SU-DHL-6 (cell line): ENCODE data around the gene C11orf97.

ENCODE experiments used
- H2AFZ ChIP-seq: fragments of 200-600 bp; sonication (generic); 2 replicates; pipeline ENCODE4 v1.6.1; 2014; ENCODE audit warnings: low read depth, mild to moderate bottlenecking, moderate library complexity, mixed read lengths, antibody characterized with exemption, low read length; ENCODE audit not compliant: severe bottlenecking
- H3F3A ChIP-seq: fragments of 200-600 bp; shearing (Covaris generic); 2 replicates; pipeline ENCODE4 v1.6.0; 2016; ENCODE audit warnings: antibody characterized with exemption, mild to moderate bottlenecking; ENCODE audit not compliant: insufficient read depth
- H3K27ac ChIP-seq: fragments of 200-600 bp; sonication (generic); 2 replicates; pipeline ENCODE4 v1.5.1; 2016; ENCODE audit warnings: low read depth, mild to moderate bottlenecking, low read length, moderate library complexity, mixed read lengths
- H3K27me3 ChIP-seq: fragments of 200-600 bp; sonication (generic), shearing (Covaris generic); 2 replicates; pipeline ENCODE4 v1.6.0; 2014; ENCODE audit warnings: mild to moderate bottlenecking, low read length
- H3K36me3 ChIP-seq: fragments of 200-600 bp; sonication (generic); 2 replicates; pipeline ENCODE4 v1.6.1; 2014; ENCODE audit warnings: mild to moderate bottlenecking, low read length, mixed read lengths
- H3K4me2 ChIP-seq: fragments of 300-600, 200-600 bp; shearing (Covaris generic), sonication (generic); 2 replicates; pipeline ENCODE4 v1.6.0; 2014; ENCODE audit warnings: low read length, low read depth, mild to moderate bottlenecking; ENCODE audit not compliant: poor library complexity, severe bottlenecking
- H3K4me3 ChIP-seq: fragments of 200-600 bp; sonication (generic); 2 replicates; pipeline ENCODE4 v1.5.1; 2014; ENCODE audit warnings: antibody characterized with exemption, low read length, mild to moderate bottlenecking, mixed read lengths; ENCODE audit not compliant: insufficient read depth, poor library complexity, severe bottlenecking
- H3K79me2 ChIP-seq: fragments of 200-600 bp; sonication (generic); 2 replicates; pipeline ENCODE4 v1.6.1; 2014; ENCODE audit warnings: mild to moderate bottlenecking, low read length, moderate library complexity; ENCODE audit not compliant: insufficient read depth
- H3K9ac ChIP-seq: fragments of 200-600 bp; sonication (generic); 2 replicates; pipeline ENCODE4 v1.7.0; 2014; ENCODE audit warnings: mild to moderate bottlenecking, low read length
- H3K9me2 ChIP-seq: fragments of 200-600 bp; sonication (generic); replicated peaks from 2 replicates; pipeline ENCODE4 v1.6.1; 2014; ENCODE audit warnings: low read length; ENCODE audit not compliant: insufficient read depth
- H3K9me3 ChIP-seq: fragments of 200-600 bp; sonication (generic); 2 replicates; pipeline ENCODE4 v1.6.1; 2014; ENCODE audit warnings: low read length, mixed read lengths; ENCODE audit not compliant: insufficient read depth
- H4K20me1 ChIP-seq: fragments of 200-600 bp; sonication (generic); 2 replicates; pipeline ENCODE4 v1.6.1; 2014; ENCODE audit warnings: low read depth, mild to moderate bottlenecking, antibody characterized with exemption, low read length, moderate library complexity, mixed read lengths
- EZH2phosphoT487 ChIP-seq: fragments of 200-600 bp; sonication (generic), shearing (Covaris generic); conservative IDR thresholded peaks from 2 replicates; pipeline ENCODE4 v1.6.1; 2018; ENCODE audit warnings: mild to moderate bottlenecking, antibody characterized with exemption, low read length, moderate library complexity, mixed read lengths
- TF ChIP-seq, protein P1 (sequence below): fragments of 200-600 bp; sonication (generic); IDR thresholded peaks from one replicate; pipeline ENCODE4 v1.5.1; 2017; ENCODE audit warnings: antibody characterized with exemption, mild to moderate bottlenecking, low read length, moderate library complexity; ENCODE audit not compliant: insufficient read depth, poor library complexity, severe bottlenecking

C11orf97 gene

DNA sequence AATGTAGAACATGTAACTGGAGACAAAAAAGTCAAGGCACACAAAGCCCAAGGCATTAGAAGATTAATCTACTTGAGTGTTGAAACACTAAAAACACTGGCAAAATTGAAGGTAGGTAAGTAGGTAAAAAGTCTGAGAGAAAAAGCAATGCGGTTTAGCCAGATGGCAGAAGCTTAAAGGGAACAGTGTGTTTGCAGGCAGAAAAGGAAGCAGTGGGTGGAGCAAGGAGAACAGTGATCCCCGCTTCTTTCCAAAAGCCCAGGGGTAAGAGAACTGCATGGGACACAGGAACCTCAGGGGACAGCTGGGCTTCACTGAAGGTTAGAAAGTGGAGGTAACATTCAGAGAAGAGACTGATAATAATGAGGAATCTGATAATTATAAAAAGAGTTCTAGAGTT, 34.6 kb upstream of the C11orf97 start:
- no peak overlapping the region for H3K9ac ChIP-seq
- peaks cover 39% of the 10 kb centered on the region; the same call in 1 of the 2 replicates for H3K36me3 ChIP-seq
- no peak overlapping the region for H3K4me3 ChIP-seq

DNA sequence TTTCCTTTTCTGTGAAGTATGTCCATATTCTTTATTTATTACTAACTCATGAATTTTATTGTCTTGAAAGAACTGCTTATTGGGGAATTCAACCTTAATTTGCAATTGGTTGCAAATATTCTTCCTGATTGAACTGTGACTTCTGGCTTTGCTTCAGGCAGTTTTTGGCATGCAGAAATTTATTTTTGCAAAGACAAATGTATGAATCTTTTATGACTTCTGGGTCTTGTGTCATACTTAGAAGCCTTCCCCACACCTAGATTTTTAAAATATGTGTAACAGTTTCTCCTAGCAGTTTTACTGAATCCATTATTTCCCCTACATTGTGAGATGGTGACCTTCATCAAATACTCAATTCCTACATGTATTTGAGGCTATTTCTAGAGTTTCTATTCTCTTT, 30.9 kb upstream of the C11orf97 start:
- no peaks in the 10 kb centered on the region for H3K27me3 ChIP-seq
- TF ChIP-seq, protein P1, sequence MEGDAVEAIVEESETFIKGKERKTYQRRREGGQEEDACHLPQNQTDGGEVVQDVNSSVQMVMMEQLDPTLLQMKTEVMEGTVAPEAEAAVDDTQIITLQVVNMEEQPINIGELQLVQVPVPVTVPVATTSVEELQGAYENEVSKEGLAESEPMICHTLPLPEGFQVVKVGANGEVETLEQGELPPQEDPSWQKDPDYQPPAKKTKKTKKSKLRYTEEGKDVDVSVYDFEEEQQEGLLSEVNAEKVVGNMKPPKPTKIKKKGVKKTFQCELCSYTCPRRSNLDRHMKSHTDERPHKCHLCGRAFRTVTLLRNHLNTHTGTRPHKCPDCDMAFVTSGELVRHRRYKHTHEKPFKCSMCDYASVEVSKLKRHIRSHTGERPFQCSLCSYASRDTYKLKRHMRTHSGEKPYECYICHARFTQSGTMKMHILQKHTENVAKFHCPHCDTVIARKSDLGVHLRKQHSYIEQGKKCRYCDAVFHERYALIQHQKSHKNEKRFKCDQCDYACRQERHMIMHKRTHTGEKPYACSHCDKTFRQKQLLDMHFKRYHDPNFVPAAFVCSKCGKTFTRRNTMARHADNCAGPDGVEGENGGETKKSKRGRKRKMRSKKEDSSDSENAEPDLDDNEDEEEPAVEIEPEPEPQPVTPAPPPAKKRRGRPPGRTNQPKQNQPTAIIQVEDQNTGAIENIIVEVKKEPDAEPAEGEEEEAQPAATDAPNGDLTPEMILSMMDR, result no peak
- no peak for TF ChIP-seq EZH2phosphoT487
- H3K9me2 ChIP-seq, result no peaks in the 10 kb centered on the region
- H3K9me3 ChIP-seq, result no peaks in the 10 kb centered on the region
- no peak overlapping the region for H3K27ac ChIP-seq
- H3K79me2 ChIP-seq, result no peaks in the 10 kb centered on the region
- H3F3A ChIP-seq, result no peaks in the 10 kb centered on the region
- H3K36me3 ChIP-seq, result peaks cover 48% of the 10 kb centered on the region
- no peak overlapping the region for H3K9ac ChIP-seq
- H3K4me3 ChIP-seq, result no peak overlapping the region
- H4K20me1 ChIP-seq, result no peaks in the 10 kb centered on the region
- H3K4me2 ChIP-seq, result no peak overlapping the region
- H2AFZ ChIP-seq, result no peak overlapping the region

More for the DNA sequence above, 34.6 kb upstream of the C11orf97 start:
- no peaks in the 10 kb centered on the region for H3K9me2 ChIP-seq
- H3F3A ChIP-seq, result no peaks in the 10 kb centered on the region
- no peak overlapping the region for H3K27ac ChIP-seq
- H4K20me1 ChIP-seq, result no peaks in the 10 kb centered on the region
- no peak overlapping the region for H2AFZ ChIP-seq
- no peak for TF ChIP-seq EZH2phosphoT487
- TF ChIP-seq, protein P1, result no peak
- H3K27me3 ChIP-seq, result no peaks in the 10 kb centered on the region
- H3K9me3 ChIP-seq, result no peaks in the 10 kb centered on the region
- no peak overlapping the region for H3K4me2 ChIP-seq
- no peaks in the 10 kb centered on the region for H3K79me2 ChIP-seq

DNA sequence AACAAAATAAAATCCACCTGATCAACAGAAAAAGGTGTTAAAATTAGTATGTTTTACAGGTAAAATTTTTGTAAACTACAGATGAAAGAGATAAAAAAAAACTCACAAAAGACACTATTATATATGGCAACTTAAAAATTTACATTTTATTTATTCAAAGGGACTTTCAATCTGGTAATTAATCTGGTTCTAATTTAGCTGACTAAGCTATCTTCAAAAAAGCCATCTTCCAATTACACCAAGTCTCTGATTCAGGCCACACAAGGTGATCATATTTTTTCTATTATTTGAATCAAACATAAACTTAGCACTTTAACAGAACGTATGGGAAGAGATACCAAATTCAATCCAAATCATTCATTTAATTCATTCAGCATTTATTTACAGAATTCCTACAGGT, 26.2 kb upstream of the C11orf97 start:
- peaks cover 2% of the 10 kb centered on the region; the same call in 1 of the 2 replicates for H3K79me2 ChIP-seq
- no peaks in the 10 kb centered on the region for H3K9me3 ChIP-seq
- H2AFZ ChIP-seq, result no peak overlapping the region
- H3K27ac ChIP-seq, result no peak overlapping the region
- no peaks in the 10 kb centered on the region for H3K9me2 ChIP-seq
- no peak overlapping the region for H3K4me2 ChIP-seq
- H4K20me1 ChIP-seq, result no peaks in the 10 kb centered on the region
- H3K36me3 ChIP-seq, result peaks cover 62% of the 10 kb centered on the region
- no peak overlapping the region for H3K9ac ChIP-seq
- H3K4me3 ChIP-seq, result no peak overlapping the region
- H3F3A ChIP-seq, result no peaks in the 10 kb centered on the region
- TF ChIP-seq EZH2phosphoT487, result no peak
- TF ChIP-seq, protein P1, result no peak
- no peaks in the 10 kb centered on the region for H3K27me3 ChIP-seq
